Activated T-cell treated with anti-CD3 and anti-CD28 coated beads, Interleukin-2, amount 50 U/mL, for 24 hours (primary cell): ENCODE measurements around the gene WDR75.
A peak's percentile ranks its signal among the peaks of the same experiment; 100 is the strongest.

Source experiments
- DNase-seq: peaks from one replicate; pipeline ENCODE4 v3.0.0-alpha.2; 2020
- H3K27ac Mint-ChIP-seq: 2 replicates; pipeline ENCODE4 v1.8.0; 2020; ENCODE audit warnings: mild to moderate bottlenecking, mixed read lengths
- H3K27me3 Mint-ChIP-seq: 2 replicates; pipeline ENCODE4 v1.8.0; 2020; ENCODE audit warnings: mixed read lengths
- H3K36me3 Mint-ChIP-seq: 2 replicates; pipeline ENCODE4 v1.8.0; 2020; ENCODE audit warnings: low read depth, mixed read lengths
- H3K4me1 Mint-ChIP-seq: 2 replicates; pipeline ENCODE4 v1.8.0; 2020; ENCODE audit warnings: low read depth, mixed read lengths
- H3K4me3 Mint-ChIP-seq: 2 replicates; pipeline ENCODE4 v1.8.0; 2020; ENCODE audit warnings: mild to moderate bottlenecking, moderate library complexity, mixed read lengths
- H3K9me3 Mint-ChIP-seq: 2 replicates; pipeline ENCODE4 v1.8.0; 2020; ENCODE audit warnings: mixed read lengths

The WDR75 gene

DNA sequence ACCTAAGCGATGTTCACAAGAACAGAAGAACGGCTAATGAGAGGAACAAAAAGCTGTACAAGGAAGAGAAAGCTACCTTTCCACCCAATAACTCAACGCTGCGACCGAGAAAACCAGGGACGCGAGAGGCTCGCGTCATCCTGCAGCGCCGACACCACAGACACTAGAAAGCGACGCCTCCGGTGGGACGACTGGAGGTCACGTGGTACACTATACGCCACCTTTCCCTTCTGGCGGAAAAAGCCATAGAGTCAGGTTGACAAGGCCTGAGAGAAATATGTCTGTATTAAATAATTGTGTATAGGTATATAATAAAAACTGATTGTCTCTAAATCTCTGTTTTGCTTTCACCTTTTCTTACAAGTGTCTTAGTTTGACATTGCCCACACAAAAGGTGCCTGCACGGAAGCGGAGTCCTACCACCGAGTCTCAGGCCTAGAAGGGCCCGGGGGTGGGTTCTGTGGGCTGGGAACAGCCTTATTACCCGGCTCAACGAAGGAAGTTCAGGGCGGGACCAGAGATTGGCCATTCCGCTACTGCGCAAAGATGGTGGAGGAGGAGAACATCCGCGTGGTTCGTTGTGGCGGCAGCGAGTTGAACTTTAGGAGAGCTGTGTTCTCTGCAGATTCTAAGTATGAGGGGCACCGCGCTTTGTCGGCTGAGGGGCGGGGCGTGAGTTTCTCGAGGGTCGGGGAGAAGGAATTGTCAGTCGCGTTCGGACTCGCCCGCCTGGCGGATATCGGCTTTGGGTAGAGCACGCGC is at the start of gene WDR75:
Gene WDR75, plus strand, starts transcription at position 528 of the 762 bp plus-strand sequence. Its CDS starts 19 bp downstream, at position 547.
- no peak within 1 kb of the TSS for H3K4me3 Mint-ChIP-seq

DNA sequence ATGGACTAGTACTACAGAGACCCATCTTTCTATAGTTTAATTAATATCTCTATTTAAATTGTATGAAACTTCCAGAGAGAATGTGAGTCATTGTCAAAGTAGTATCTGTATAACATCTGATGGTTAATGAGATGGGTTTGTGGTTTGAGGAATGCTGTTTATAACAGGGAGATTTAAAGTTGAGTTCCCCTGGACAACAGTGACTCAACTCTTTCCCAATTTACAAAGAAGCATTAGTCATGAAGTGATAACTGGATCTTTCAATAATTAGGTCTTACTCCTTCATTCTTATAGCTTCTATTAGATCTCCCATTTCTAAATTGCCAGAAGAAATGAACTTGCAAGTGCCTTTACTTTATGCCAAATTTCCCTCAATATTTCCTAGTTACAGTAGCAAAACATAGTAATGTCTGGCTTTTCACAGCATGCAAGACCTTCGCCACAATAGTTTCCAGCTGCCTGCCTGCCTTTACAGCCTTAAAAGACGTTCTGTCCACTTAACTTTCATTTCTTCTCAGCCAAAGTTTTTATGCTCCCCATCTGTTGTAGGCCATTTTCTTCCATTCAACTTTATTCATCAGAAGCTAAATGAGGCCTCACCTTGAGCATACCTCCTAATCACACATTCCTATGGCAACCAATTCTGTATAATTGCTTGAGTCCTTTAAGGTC is 47.7 kb upstream of the WDR75 start:
- Mint-ChIP-seq H3K27ac (no peak overlapping the region), H3K4me1 (peaks cover 8% of the 10 kb centered on the region), H3K4me3 (no peak overlapping the region), H3K36me3 (no peaks in the 10 kb centered on the region), H3K27me3 (no peaks in the 10 kb centered on the region), H3K9me3 (no peaks in the 10 kb centered on the region)
- no peak for DNase-seq

More for the DNA sequence above, at the start of gene WDR75:
- no peaks in the 10 kb centered on the region for H3K27me3 Mint-ChIP-seq
- H3K4me1 Mint-ChIP-seq: peaks cover 21% of the 10 kb centered on the region
- H3K9me3 Mint-ChIP-seq: no peaks in the 10 kb centered on the region
- no peak within 1 kb of the TSS for H3K27ac Mint-ChIP-seq
- peaks cover 16% of the 10 kb centered on the region for H3K36me3 Mint-ChIP-seq
- peak; percentile 93 for DNase-seq

DNA sequence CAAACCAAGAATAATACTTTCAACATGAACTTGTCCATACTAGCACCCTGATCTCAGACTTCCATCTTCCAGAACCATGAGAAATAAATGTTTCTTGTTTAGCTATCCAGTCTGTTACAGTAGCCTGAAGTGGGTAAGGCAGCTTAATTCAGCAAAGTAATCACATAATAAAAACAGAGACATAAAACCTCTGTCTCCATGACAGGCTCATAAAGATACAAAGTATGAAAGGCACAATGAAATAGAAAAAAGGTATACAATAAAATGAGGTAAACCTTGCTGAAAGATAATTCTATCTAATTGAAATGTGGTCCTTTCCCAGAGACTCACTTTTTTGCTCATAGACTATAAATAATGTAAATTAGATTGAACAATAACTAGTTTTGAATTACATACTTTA is 46.7 kb upstream of the WDR75 start:
- Mint-ChIP-seq H3K4me1 (peaks cover 8% of the 10 kb centered on the region), H3K36me3 (no peaks in the 10 kb centered on the region), H3K4me3 (no peak overlapping the region), H3K27ac (no peak overlapping the region), H3K9me3 (no peaks in the 10 kb centered on the region), H3K27me3 (no peaks in the 10 kb centered on the region)
- no peak for DNase-seq

DNA sequence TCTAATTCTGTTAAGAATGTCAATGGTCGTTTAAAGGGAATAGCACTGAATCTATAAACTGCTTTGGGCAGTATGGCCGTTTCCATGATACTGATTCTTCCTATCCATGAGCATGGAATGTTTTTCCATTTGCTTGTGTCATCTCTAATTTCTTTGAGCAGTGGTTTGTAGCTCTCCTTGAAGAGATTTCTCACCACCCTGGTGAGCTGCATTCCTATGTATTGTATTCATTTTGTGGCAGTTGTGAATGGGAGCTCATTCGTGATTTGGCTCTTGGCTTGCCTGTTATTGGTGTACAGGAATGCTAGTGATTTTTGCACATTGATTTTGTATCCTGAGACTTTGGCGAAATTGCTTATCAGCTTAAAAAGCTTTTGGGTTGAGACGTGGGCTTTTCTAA is 38.3 kb upstream of the WDR75 start:
- Mint-ChIP-seq H3K27ac (no peak overlapping the region), H3K27me3 (no peaks in the 10 kb centered on the region), H3K4me3 (no peak overlapping the region), H3K9me3 (no peaks in the 10 kb centered on the region), H3K4me1 (peaks cover 11% of the 10 kb centered on the region), H3K36me3 (no peaks in the 10 kb centered on the region)
- no peak for DNase-seq

DNA sequence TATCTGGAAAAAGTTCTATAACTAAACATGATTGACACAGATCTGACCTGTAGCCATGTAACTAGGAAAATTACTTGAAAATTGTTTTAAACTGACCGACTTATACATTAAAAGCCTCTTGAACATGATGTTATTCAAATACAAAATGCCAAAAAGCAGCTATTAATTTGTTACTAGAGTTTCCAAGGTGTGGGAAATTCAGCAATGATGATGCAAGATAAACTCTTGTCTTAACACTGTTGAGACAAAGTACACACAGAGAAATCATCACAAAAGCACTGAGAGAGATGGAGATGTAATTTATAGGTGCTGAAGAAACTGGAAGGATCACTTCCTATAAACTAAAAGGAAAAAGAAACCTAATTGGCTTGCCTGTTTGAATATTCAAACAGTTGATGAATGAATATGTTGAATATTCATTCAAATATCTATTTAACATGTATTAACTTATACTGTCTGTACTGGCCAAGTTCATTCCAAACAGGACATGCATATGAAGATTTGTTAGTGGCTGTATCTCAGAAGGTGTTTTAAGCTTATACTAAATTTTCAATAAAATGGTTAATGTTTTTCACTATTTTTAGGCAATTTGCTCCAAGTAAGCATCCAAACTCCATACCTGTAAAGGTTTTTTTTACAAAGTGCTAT is 34.6 kb upstream of the WDR75 start:
- H3K4me3 Mint-ChIP-seq: no peak overlapping the region
- peaks cover 33% of the 10 kb centered on the region for H3K4me1 Mint-ChIP-seq
- no peaks in the 10 kb centered on the region for H3K36me3 Mint-ChIP-seq
- no peaks in the 10 kb centered on the region for H3K27me3 Mint-ChIP-seq
- no peaks in the 10 kb centered on the region for H3K9me3 Mint-ChIP-seq
- H3K27ac Mint-ChIP-seq: no peak overlapping the region
- DNase-seq: no peak

DNA sequence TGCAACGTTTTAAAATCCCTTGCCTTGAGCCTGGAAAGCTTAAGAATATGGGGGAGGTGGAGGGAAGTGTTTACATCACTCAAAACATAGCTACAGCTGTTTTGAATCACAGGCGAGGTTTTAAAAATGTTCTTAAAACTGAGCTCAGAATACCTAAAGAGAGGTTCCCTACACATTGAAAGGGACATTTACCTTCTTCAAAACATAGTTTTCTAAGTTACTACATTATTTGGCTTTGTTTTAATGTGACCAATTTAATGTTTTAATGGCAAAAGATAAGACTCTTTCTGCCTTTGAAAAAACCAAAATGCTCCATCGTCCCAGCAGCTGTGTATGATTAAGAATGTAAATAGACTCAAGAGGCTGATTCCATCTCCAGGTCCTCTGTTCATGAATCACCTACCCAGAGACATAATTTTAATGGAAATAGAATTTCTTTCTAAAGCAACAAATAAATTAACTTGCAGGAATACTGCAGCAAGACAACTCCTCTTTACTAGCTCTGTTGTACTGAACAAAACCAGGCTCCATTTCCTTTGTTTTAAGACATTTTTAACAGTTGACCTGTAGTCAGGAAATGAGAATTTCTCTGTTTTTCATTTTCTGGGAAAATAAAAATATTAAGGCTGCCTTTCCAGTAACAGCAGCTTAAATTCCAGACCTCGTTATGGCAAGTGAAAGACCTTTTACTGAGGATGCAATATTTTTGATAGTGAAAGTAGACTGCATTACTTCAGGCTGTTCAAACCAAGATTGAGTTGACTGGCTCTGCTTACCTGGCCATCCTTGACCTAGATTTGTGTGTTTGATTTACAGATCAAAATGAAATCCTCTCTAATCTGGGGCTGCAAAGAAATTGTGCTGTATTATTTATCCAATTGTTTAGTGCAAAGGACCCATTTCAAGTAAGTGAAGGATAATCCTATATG is 33.7 kb upstream of the WDR75 start:
- Mint-ChIP-seq H3K4me3 (no peak overlapping the region), H3K4me1 (peaks cover 38% of the 10 kb centered on the region), H3K27me3 (no peaks in the 10 kb centered on the region), H3K36me3 (no peaks in the 10 kb centered on the region), H3K27ac (no peak overlapping the region), H3K9me3 (no peaks in the 10 kb centered on the region)
- DNase-seq: no peak

DNA sequence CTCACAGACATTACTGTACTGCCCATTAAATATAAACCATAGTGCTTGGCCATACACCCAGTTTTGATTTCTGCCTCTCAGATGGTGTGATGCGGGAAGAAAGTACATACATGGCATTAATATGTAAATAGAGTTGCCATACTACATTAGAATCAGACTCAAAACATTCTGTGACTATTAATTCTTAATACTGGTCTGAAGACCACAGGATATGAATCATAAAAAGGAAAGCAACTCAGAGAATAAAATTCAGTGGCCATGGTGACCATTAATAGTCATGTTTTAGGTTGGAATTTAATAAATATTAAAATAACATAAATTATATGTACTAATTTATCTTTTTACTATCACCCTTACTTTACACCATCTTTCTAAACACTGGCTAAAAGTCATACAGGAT is 33.0 kb upstream of the WDR75 start:
- no peak overlapping the region for H3K27ac Mint-ChIP-seq
- H3K9me3 Mint-ChIP-seq: no peaks in the 10 kb centered on the region
- peaks cover 38% of the 10 kb centered on the region for H3K4me1 Mint-ChIP-seq
- H3K27me3 Mint-ChIP-seq: no peaks in the 10 kb centered on the region
- H3K36me3 Mint-ChIP-seq: no peaks in the 10 kb centered on the region
- no peak overlapping the region for H3K4me3 Mint-ChIP-seq
- DNase-seq: no peak

DNA sequence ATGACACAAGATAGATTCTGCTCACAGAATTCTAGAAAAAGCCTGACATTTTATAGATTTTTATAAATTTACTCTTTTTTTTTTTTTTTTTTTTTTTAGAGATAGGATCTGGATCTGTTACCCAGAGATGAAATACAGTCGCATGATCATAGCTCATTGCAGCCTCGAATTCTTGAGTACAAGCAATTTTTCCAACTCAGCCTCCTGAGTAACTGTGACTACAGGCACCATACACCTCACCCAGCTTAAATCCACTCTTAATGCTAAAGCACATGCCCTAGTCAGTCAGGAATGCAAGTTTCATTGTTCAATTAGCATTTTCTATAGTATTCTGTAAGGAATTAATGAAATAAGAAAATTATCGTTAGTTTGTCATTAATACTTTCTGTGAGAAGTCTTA is 32.1 kb upstream of the WDR75 start:
- DNase-seq: no peak
- Mint-ChIP-seq H3K9me3 (no peaks in the 10 kb centered on the region), H3K27me3 (no peaks in the 10 kb centered on the region), H3K4me1 (peaks cover 38% of the 10 kb centered on the region), H3K36me3 (no peaks in the 10 kb centered on the region), H3K27ac (no peak overlapping the region), H3K4me3 (no peak overlapping the region)

DNA sequence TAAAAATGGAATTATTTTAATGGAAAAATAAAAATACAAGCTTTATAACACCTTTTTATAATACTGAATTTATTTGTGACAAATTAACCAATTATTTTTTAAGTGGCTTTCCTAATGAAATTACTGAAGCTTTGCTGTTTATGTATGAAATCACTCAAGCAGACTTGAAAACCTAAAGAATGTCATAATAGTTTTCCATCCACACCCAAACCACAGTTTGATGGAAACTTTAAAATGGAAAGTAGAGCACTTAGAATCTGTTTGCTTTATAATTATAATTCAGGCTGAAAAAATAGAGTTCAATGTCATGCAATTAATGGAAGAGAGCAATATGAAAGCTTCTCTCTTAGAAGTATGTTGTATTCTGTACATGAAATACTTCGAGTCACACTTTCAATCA is 31.6 kb upstream of the WDR75 start:
- Mint-ChIP-seq H3K4me1 (peaks cover 38% of the 10 kb centered on the region), H3K36me3 (no peaks in the 10 kb centered on the region), H3K9me3 (no peaks in the 10 kb centered on the region), H3K27ac (no peak overlapping the region), H3K4me3 (no peak overlapping the region), H3K27me3 (no peaks in the 10 kb centered on the region)
- DNase-seq: no peak

DNA sequence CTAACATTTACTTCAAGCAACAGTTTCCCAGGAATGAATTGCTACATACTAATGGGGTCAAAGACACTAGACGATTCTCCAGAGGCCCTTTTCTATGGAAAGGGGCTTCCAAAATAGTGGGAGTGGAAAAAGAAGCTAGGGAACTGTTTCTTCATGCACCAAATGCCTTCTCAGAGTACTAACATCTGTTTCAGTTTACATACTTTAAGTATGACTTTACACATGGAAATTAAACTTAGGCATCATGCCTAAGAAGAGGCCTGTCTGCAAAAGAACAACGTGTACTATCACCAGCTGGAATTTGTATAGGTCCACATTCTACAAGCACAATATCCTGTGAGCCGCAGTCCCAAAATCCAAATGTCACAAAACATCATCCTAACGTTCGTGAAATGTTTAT is 29.4 kb upstream of the WDR75 start:
- H3K4me1 Mint-ChIP-seq: peaks cover 37% of the 10 kb centered on the region
- H3K36me3 Mint-ChIP-seq: no peaks in the 10 kb centered on the region
- no peak for DNase-seq
- H3K9me3 Mint-ChIP-seq: no peaks in the 10 kb centered on the region
- no peak overlapping the region for H3K4me3 Mint-ChIP-seq
- H3K27me3 Mint-ChIP-seq: no peaks in the 10 kb centered on the region
- no peak overlapping the region for H3K27ac Mint-ChIP-seq

DNA sequence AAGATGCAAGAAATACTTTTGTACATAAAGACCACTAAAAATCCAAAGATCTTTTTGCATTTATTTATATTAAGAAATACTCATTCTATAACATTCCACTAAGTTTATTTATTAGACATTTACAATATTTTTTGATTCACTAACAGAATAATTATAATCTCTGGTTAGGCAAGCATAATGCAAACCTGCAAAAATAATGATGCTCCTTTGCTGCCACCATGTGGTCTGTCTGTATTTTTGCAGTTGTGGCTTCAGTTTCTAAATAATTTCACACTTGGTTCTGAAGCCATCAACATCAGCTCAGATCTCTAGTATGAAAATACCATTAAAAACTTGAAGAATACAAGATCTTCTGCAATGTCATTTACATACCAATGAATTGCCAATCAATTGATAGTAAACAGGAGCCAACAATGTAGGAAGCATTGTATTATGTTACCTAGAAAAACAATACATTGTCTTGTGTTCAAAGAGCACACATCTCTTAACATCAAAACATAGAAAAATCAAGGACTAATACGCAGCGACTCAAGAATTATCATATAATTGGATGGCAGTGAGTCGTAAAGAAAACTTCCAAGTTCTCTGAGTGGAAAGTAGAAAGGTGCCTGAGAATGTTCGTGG is 28.8 kb upstream of the WDR75 start:
- H3K27ac Mint-ChIP-seq: no peak overlapping the region
- no peak overlapping the region for H3K4me3 Mint-ChIP-seq
- H3K4me1 Mint-ChIP-seq: peaks cover 32% of the 10 kb centered on the region
- H3K36me3 Mint-ChIP-seq: no peaks in the 10 kb centered on the region
- H3K9me3 Mint-ChIP-seq: no peaks in the 10 kb centered on the region
- DNase-seq: no peak
- no peaks in the 10 kb centered on the region for H3K27me3 Mint-ChIP-seq

DNA sequence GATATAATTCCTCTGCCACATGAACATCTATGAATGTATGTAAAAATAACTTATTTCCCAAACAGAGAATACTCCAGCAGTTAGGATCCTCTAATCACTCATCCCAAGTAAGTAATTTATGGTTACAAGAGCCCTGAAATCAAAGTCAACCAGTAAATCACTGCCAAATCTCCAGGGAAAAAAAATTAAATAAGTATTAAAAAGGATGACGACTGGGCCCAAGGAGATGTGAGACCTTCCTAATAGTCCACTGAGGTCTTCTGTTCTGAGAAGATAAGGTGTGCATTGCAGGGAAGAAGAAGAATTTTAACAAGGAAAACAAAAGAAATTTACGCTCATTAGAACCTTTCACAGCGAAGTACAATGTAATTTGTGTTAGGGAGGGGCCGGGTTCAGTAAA is 28.0 kb upstream of the WDR75 start:
- peaks cover 24% of the 10 kb centered on the region for H3K4me1 Mint-ChIP-seq
- DNase-seq: no peak
- no peak overlapping the region for H3K4me3 Mint-ChIP-seq
- no peak overlapping the region for H3K27ac Mint-ChIP-seq
- H3K9me3 Mint-ChIP-seq: no peaks in the 10 kb centered on the region
- H3K27me3 Mint-ChIP-seq: no peaks in the 10 kb centered on the region
- no peaks in the 10 kb centered on the region for H3K36me3 Mint-ChIP-seq

DNA sequence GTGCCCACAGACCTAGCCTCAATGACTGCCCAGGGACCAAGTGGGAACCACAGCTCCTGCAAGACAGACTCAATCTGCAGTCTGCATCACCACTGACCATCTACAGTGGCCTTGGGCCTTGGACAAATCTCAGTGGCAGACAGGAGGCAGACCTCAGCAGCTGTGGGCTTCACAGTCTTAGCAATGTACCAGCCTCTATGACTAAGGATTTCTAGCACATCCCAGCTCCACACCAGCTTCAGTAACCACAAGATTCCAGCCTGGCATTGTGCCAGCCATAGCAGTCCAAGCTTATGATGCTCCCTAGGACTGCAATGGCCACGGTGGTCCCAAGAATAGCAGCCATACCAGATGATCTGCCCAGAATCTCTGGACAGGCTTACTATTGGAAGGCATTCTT is 19.6 kb upstream of the WDR75 start:
- Mint-ChIP-seq H3K9me3 (no peaks in the 10 kb centered on the region), H3K27ac (no peak overlapping the region), H3K4me3 (no peak overlapping the region), H3K27me3 (no peaks in the 10 kb centered on the region), H3K36me3 (no peaks in the 10 kb centered on the region), H3K4me1 (no peaks in the 10 kb centered on the region)
- no peak for DNase-seq

DNA sequence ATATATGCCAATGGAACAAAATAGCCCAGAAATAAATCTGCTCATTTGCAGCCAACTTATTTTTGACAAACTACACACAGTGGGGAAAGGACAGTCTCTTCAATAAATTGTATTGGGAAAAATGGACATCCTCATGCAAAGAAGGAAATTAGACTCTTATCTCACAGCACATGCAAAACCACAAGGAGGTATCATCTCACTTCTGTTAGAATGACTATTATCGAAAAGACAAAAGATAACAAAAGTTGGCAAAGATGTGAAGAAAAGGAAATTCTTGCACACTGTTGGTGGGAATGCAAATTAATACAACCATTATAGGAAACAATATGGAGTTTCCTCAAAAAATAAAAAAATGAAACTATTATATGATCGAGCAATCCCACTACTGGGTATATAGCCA is 16.3 kb upstream of the WDR75 start:
- DNase-seq: no peak
- Mint-ChIP-seq H3K27me3 (no peaks in the 10 kb centered on the region), H3K36me3 (no peaks in the 10 kb centered on the region), H3K9me3 (no peaks in the 10 kb centered on the region), H3K4me1 (peaks cover 1% of the 10 kb centered on the region), H3K4me3 (no peak overlapping the region), H3K27ac (no peak overlapping the region)
